ENCODE results near the gene YWHAH. TPM values are rescaled to one million over a fixed set of nuclear protein-coding genes. Genes with fewer than 3 reads are reported as not detected.

The YWHAH gene
- total RNA-seq, 2 experiments from 2014 or later = 24.4 to 26.1 TPM

DNA sequence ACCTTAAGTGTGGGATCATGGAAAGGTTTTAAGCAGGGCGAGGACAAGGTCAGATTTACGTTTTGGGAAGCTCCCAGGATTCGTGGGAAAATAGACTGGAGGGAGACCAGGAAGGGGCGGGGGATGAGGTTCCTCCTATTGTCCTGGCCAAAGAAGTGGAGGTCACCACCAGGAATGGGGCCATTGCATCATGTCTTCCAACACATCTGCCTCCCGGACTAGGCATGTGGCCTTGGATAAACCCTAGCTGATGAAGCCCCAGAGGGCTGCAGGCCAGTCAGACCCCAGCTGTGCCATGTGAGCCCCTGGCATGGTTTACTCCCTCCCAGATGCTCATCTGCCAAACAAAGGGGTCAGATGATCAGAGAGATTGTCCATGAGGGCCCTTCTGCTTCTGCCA, 11.5 kb upstream of the YWHAH start:
- H3K4me1 ChIP-seq (ENCODE audit: insufficient read depth, low read length) = no peaks in the 10 kb centered on the region
- intact Hi-C loops (cut with DNase I, micrococcal nuclease) = no loop called here
- Mint-ChIP-seq H3K36me3 (ENCODE audit: low read depth) (no peaks in the 10 kb centered on the region), H3K4me3 (no peak overlapping the region), H3K4me1 (ENCODE audit: low read depth) (no peaks in the 10 kb centered on the region), H3K27ac (no peak overlapping the region), H3K27me3 (peaks cover 4% of the 10 kb centered on the region), H3K9me3 (no peaks in the 10 kb centered on the region)
- H3K36me3 ChIP-seq (ENCODE audit: insufficient read depth, low read length) = no peaks in the 10 kb centered on the region
- DNase-seq = no peak
- H3K9me3 ChIP-seq (ENCODE audit: control insufficient read depth in 1 of 2, insufficient read depth in 1 of 2, low read length in 2 of 2) = no peaks in the 10 kb centered on the region
- CTCF ChIA-PET = no interaction called here
- no peak overlapping the region for H3K4me3 ChIP-seq (ENCODE audit: low read length)
- TF ChIP-seq, protein P1, sequence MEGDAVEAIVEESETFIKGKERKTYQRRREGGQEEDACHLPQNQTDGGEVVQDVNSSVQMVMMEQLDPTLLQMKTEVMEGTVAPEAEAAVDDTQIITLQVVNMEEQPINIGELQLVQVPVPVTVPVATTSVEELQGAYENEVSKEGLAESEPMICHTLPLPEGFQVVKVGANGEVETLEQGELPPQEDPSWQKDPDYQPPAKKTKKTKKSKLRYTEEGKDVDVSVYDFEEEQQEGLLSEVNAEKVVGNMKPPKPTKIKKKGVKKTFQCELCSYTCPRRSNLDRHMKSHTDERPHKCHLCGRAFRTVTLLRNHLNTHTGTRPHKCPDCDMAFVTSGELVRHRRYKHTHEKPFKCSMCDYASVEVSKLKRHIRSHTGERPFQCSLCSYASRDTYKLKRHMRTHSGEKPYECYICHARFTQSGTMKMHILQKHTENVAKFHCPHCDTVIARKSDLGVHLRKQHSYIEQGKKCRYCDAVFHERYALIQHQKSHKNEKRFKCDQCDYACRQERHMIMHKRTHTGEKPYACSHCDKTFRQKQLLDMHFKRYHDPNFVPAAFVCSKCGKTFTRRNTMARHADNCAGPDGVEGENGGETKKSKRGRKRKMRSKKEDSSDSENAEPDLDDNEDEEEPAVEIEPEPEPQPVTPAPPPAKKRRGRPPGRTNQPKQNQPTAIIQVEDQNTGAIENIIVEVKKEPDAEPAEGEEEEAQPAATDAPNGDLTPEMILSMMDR (IDR thresholded peaks at IDR 0.05) = no peak
- no peak overlapping the region for H3K27ac ChIP-seq (ENCODE audit: low read depth in 1 of 2, low read length in 2 of 2)
- POLR2A ChIA-PET = no interaction called here
- H3K27me3 ChIP-seq (ENCODE audit: control insufficient read depth in 1 of 2, insufficient read depth in 2 of 2, low read length in 2 of 2) = peaks cover 0 to 2% of the 10 kb centered on the region in 2 experiments
- ATAC-seq (ENCODE audit: poor library complexity) = no peak

DNA sequence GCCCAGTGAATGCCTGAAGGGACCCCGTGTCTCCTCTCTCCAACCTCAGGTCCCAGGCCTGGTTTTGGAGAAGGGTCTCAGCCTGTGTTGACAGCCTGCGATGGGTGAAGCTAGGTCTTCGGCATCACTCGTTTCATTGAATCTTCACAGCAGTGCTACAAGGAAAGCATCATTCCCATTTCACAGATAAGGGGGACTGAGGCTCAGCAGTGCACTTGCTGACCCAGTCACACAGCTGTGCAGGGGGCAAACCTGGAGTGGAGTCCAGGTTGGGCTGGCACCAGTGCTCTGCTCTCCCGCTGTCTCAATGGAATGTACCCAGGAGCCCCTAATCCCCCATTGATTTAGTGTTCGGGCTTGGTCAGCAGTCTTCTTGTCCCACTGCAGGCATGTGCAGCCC, 10.9 kb upstream of the YWHAH start:
- TF ChIP-seq, protein P1 (IDR thresholded peaks at IDR 0.05) = no peak
- Histone ChIP-seq H3K9me3 (ENCODE audit: control insufficient read depth in 1 of 2, insufficient read depth in 1 of 2, low read length in 2 of 2) (no peaks in the 10 kb centered on the region), H3K27me3 (ENCODE audit: control insufficient read depth in 1 of 2, insufficient read depth in 2 of 2, low read length in 2 of 2) (no peaks in the 10 kb centered on the region), H3K4me3 (ENCODE audit: low read length) (no peak overlapping the region), H3K36me3 (ENCODE audit: insufficient read depth, low read length) (no peaks in the 10 kb centered on the region), H3K27ac (ENCODE audit: low read depth in 1 of 2, low read length in 2 of 2) (no peak overlapping the region), H3K4me1 (ENCODE audit: insufficient read depth, low read length) (no peaks in the 10 kb centered on the region)
- Mint-ChIP-seq H3K27me3 (no peaks in the 10 kb centered on the region), H3K36me3 (ENCODE audit: low read depth) (no peaks in the 10 kb centered on the region), H3K9me3 (no peaks in the 10 kb centered on the region), H3K27ac (no peak overlapping the region), H3K4me3 (no peak overlapping the region), H3K4me1 (ENCODE audit: low read depth) (no peaks in the 10 kb centered on the region)
- no peak for DNase-seq
- intact Hi-C loops (cut with DNase I, micrococcal nuclease) = no loop called here
- ATAC-seq (ENCODE audit: poor library complexity) = no peak
- CTCF ChIA-PET = no interaction called here
- POLR2A ChIA-PET = no interaction called here

DNA sequence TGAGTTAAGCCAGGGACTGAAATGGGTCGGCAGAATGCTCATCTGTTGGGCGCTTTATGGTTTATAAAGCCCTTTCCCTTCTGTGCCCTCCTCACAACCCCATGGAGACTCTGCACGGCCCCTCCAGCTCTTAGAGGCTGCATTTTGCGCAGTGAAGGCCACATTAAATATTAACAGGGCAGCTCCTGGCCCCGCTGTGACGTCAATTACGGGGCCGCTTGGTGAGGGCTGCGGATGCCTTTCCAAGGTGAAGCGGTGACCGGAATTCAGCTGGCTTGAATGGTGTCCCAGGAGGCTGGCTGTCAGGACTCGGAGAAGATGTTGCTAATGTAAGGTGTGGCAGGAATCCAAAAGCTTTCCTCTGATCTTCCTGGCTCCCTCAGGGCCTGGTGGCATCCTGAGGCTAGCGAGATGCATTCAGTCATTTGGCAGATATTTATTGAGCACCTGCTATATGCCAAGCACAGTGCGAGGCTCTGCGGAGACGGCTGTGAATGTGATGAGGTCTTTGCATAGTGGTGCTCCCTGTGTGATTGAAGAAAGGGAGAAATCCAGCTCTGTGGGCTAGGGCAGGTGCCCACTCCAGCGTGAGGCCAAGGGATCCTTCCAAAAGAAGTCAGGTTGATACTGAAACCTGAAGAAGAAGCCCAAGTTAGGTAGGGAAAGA, 10.4 kb upstream of the YWHAH start:
- TF ChIP-seq, protein P1 (IDR thresholded peaks at IDR 0.05) = no peak

More for the DNA sequence above, 10.4 kb upstream of the YWHAH start:
- ChIA-PET CTCF (no interaction called here), POLR2A (no interaction called here)
- H3K27ac ChIP-seq (ENCODE audit: low read depth in 1 of 2, low read length in 2 of 2) = no peak overlapping the region
- H3K27me3 Mint-ChIP-seq = no peaks in the 10 kb centered on the region
- no peaks in the 10 kb centered on the region for H3K36me3 ChIP-seq (ENCODE audit: insufficient read depth, low read length)
- DNase-seq (no peak), ATAC-seq (ENCODE audit: poor library complexity) (no peak)
- no peaks in the 10 kb centered on the region for H3K4me1 ChIP-seq (ENCODE audit: insufficient read depth, low read length)
- no peak overlapping the region for H3K27ac Mint-ChIP-seq
- no peaks in the 10 kb centered on the region for H3K9me3 ChIP-seq (ENCODE audit: control insufficient read depth in 1 of 2, insufficient read depth in 1 of 2, low read length in 2 of 2)
- H3K4me3 ChIP-seq (ENCODE audit: low read length) = no peak overlapping the region
- H3K4me3 Mint-ChIP-seq = no peak overlapping the region
- H3K9me3 Mint-ChIP-seq = no peaks in the 10 kb centered on the region
- no peaks in the 10 kb centered on the region for H3K4me1 Mint-ChIP-seq (ENCODE audit: low read depth)
- H3K36me3 Mint-ChIP-seq (ENCODE audit: low read depth) = no peaks in the 10 kb centered on the region
- intact Hi-C loops (cut with DNase I, micrococcal nuclease) = no loop called here
- H3K27me3 ChIP-seq (ENCODE audit: control insufficient read depth in 1 of 2, insufficient read depth in 2 of 2, low read length in 2 of 2) = no peaks in the 10 kb centered on the region

All from CD4-positive, alpha-beta T cell (primary cell).